ENCODE data around the gene ZNF20.
A peak's percentile ranks its signal among the peaks of the same experiment; 100 is the strongest.

ZNF20 gene
- total RNA-seq: 0 to 1.7 (median 0.72) reads per million in 9 experiments

DNA sequence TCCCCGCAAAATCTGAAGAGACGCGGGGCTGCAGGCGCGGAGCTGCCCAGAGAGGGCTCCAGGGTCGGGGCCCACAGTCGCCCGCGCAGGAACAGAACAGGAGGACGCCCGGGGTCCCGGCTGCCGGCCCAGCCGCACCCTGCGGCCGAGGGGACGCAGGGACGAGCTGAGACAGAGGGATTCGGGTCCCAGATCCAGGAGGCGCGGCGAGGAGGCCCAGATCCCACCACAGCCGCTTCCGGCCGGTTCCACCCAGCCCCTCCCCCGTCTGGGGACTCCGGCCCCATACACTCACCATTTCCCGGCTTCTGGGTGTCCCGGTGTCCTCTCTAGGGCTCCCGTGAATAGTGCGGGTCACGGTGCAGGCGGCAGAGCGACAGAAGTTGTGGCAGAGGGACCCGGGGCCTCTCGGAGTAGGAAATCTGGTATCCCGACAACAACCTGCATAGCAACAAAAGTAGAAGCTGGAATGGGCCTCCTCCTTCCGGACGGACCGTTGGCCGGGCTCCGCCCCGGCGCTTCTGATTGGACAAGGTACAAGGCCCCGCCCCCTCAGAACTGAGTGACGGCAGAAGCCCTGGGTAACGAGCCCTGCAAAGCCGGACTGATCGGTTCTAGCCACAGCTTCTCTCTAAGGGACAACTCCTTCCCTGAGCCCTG is at the start of gene ZNF20:
Gene ZNF20, minus strand, starts transcription at position 466 of the 660 bp plus-strand sequence. Its CDS starts 168 bp downstream, at position 298.
- peaks cover 32% of the 10 kb centered on the region for H3K36me3 Mint-ChIP-seq (ENCODE audit: insufficient read depth)
- no peaks in the 10 kb centered on the region for H3K9me3 Mint-ChIP-seq
- peak within 1 kb of the TSS; percentile 72 to 80 for H3K27ac Mint-ChIP-seq
- peak; percentile 93 for ATAC-seq (replicated peaks)
- H3K27me3 Mint-ChIP-seq: no peaks in the 10 kb centered on the region
- H3K4me1 Mint-ChIP-seq (ENCODE audit: low read depth in 2 of 2): peaks cover 23 to 27% of the 10 kb centered on the region in 2 donors
- peak within 1 kb of the TSS; percentile 88 to 95 for H3K4me3 Mint-ChIP-seq
- peak; percentile 80 to 85 (median 82) for DNase-seq

GRCh38 chr19:12187625-12188024 is 47.5 kb upstream of the ZNF20 start:
- Mint-ChIP-seq H3K4me1 (ENCODE audit: low read depth in 2 of 2) (peaks cover 0 to 3% of the 10 kb centered on the region in 2 donors), H3K27me3 (no peaks in the 10 kb centered on the region), H3K9me3 (peaks cover 0 to 2% of the 10 kb centered on the region in 2 donors), H3K27ac (no peak overlapping the region), H3K36me3 (ENCODE audit: insufficient read depth) (peaks cover 76% of the 10 kb centered on the region), H3K4me3 (no peak overlapping the region)
- DNase-seq (no peak), ATAC-seq (replicated peaks) (no peak)

DNA sequence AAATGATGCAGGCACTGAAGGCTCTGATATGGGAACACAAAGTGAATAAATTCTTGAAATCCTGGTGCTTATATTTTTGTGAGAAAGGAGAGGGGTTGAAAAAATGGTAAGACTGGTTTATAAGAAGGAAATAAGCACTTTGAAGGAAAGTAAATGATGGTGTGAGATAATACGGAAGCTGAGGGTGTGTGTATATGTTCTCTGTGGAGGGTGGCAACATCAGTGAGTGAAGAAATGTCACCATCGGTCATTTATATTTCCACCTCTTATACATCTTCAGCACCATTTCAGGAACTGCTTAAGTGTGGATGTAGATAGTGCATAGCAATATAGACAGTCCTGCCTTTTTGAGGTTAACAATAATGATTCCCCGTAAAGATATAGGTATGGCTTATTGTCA is 40.2 kb upstream of the ZNF20 start:
- Mint-ChIP-seq H3K27me3 (no peaks in the 10 kb centered on the region), H3K4me3 (peak overlapping the region in 1 of 2 donors; percentile 53), H3K9me3 (no peaks in the 10 kb centered on the region), H3K27ac (peak overlapping the region; percentile 58 to 60), H3K36me3 (ENCODE audit: insufficient read depth) (peaks cover 43% of the 10 kb centered on the region), H3K4me1 (ENCODE audit: low read depth in 2 of 2) (peaks cover 16 to 25% of the 10 kb centered on the region in 2 donors)
- ATAC-seq (replicated peaks): no peak
- no peak for DNase-seq

GRCh38 chr19:12166626-12167025 is 26.5 kb upstream of the ZNF20 start:
- peak overlapping the region in 1 of 2 donors; percentile 35 for H3K27ac Mint-ChIP-seq
- no peaks in the 10 kb centered on the region for H3K9me3 Mint-ChIP-seq
- peaks cover 46% of the 10 kb centered on the region for H3K36me3 Mint-ChIP-seq (ENCODE audit: insufficient read depth)
- ATAC-seq (replicated peaks): no peak
- H3K27me3 Mint-ChIP-seq: no peaks in the 10 kb centered on the region
- no peak overlapping the region for H3K4me3 Mint-ChIP-seq
- H3K4me1 Mint-ChIP-seq (ENCODE audit: low read depth in 2 of 2): peaks cover 29 to 43% of the 10 kb centered on the region in 2 donors
- DNase-seq: no peak

- no peak for ATAC-seq (replicated peaks)
- Mint-ChIP-seq H3K27ac (peak overlapping the region; percentile 99 to 100), H3K27me3 (no peaks in the 10 kb centered on the region), H3K4me3 (peak overlapping the region; percentile 100), H3K4me1 (ENCODE audit: low read depth in 2 of 2) (peaks cover 24 to 33% of the 10 kb centered on the region in 2 donors), H3K9me3 (no peaks in the 10 kb centered on the region), H3K36me3 (ENCODE audit: insufficient read depth) (peaks cover 26% of the 10 kb centered on the region)
- no peak for DNase-seq
Measured at GRCh38 chr19:12163826-12164225, 23.7 kb upstream of the ZNF20 start.

GRCh38 chr19:12162882-12163806 is 23.0 kb upstream of the ZNF20 start, which contains the start of gene ZNF136:
Gene ZNF136, plus strand, starts transcription at chr19:12163096. Its CDS starts 108 bp downstream, at chr19:12163204.
- H3K36me3 Mint-ChIP-seq (ENCODE audit: insufficient read depth): peaks cover 21% of the 10 kb centered on the region
- H3K27ac Mint-ChIP-seq: peak within 1 kb of the TSS; percentile 99 to 100
- peaks cover 24 to 33% of the 10 kb centered on the region in 2 donors for H3K4me1 Mint-ChIP-seq (ENCODE audit: low read depth in 2 of 2)
- DNase-seq: peak; percentile 88 to 91 (median 88)
- H3K27me3 Mint-ChIP-seq: no peaks in the 10 kb centered on the region
- H3K4me3 Mint-ChIP-seq: peak within 1 kb of the TSS; percentile 100
- H3K9me3 Mint-ChIP-seq: no peaks in the 10 kb centered on the region
- ATAC-seq (replicated peaks): peak; percentile 98

DNA sequence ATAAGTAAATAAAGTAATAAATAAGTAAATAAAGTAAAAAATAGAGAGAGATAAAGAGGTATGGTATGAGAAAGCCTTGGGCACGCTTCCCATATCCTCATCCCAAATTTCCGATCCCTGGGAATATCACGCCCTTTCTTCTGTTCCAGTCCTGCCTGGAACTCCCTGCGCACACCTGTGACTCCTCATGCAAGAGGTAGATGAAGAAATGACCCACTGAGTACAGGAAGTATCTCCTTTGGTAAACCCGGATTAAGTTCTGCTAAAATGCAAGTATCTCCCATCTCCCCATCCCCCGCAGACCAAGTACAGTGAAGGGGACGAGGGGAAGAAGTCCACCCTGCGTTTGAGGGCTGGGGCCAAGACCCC is 22.3 kb upstream of the ZNF20 start:
- ATAC-seq (replicated peaks): peak; percentile 4
- DNase-seq: no peak
- H3K36me3 Mint-ChIP-seq (ENCODE audit: insufficient read depth): peaks cover 16% of the 10 kb centered on the region
- H3K9me3 Mint-ChIP-seq: no peaks in the 10 kb centered on the region
- peak overlapping the region; percentile 100 for H3K4me3 Mint-ChIP-seq
- peak overlapping the region; percentile 99 to 100 for H3K27ac Mint-ChIP-seq
- no peaks in the 10 kb centered on the region for H3K27me3 Mint-ChIP-seq
- H3K4me1 Mint-ChIP-seq (ENCODE audit: low read depth in 2 of 2): peaks cover 24 to 33% of the 10 kb centered on the region in 2 donors

DNA sequence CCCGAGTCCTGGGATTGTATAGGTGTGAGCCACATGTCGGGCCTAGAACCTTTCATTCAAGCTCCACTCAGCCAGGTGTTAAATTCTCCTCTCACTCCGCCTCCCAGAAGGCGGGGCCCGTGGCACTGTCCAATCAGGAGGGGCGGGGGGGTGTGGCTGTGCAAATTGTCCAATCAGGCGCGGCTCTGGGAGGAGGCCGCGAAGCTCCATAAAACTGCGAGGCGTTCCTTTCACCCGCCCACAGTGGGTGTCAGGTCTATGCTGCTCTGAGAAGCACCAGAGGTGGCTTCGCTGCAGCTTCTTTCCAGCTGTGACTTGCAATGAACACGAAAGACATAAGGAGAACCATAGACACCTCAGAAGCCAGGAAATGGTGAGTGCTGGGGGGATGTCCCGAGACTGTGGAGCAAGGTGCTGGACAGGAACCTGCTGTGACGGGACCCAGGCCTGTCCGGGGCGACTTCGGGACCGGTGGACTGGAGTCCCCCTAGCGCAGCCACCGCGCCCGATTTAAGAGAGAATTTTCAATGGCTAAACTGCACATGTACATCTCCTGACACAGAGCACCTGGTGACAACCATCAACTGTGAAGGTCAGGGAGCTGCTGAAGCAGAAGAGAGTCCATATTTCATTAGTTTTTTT is 19.7 kb upstream of the ZNF20 start:
- ATAC-seq (replicated peaks): no peak
- Mint-ChIP-seq H3K4me3 (no peak overlapping the region), H3K27ac (no peak overlapping the region), H3K4me1 (ENCODE audit: low read depth in 2 of 2) (peaks cover 18 to 31% of the 10 kb centered on the region in 2 donors), H3K36me3 (ENCODE audit: insufficient read depth) (peaks cover 14% of the 10 kb centered on the region), H3K9me3 (no peaks in the 10 kb centered on the region), H3K27me3 (peaks cover 0 to 10% of the 10 kb centered on the region in 2 donors)
- no peak for DNase-seq

- Mint-ChIP-seq H3K9me3 (no peaks in the 10 kb centered on the region), H3K36me3 (ENCODE audit: insufficient read depth) (no peaks in the 10 kb centered on the region), H3K27ac (peak within 1 kb of the TSS; percentile 68 to 92), H3K4me3 (peak within 1 kb of the TSS; percentile 85), H3K27me3 (peaks cover 4 to 21% of the 10 kb centered on the region in 2 donors), H3K4me1 (ENCODE audit: low read depth in 2 of 2) (peaks cover 4 to 14% of the 10 kb centered on the region in 2 donors)
- ATAC-seq (replicated peaks): peak; percentile 44
- DNase-seq: peak in 1 of 3 experiments; percentile 3
Measured at GRCh38 chr19:12156223-12157058, 16.3 kb upstream of the ZNF20 start, which contains the start of gene ZNF625. Gene ZNF625, minus strand, starts transcription at chr19:12156734. Its CDS starts 176 bp downstream, at chr19:12156558.

GRCh38 chr19:12155324-12155860 is 15.2 kb upstream of the ZNF20 start:
- Mint-ChIP-seq H3K4me1 (ENCODE audit: low read depth in 2 of 2) (peaks cover 4 to 14% of the 10 kb centered on the region in 2 donors), H3K27me3 (peaks cover 4 to 21% of the 10 kb centered on the region in 2 donors), H3K27ac (no peak overlapping the region), H3K9me3 (no peaks in the 10 kb centered on the region), H3K4me3 (peak overlapping the region; percentile 85), H3K36me3 (ENCODE audit: insufficient read depth) (no peaks in the 10 kb centered on the region)
- DNase-seq (no peak), ATAC-seq (replicated peaks) (no peak)

DNA sequence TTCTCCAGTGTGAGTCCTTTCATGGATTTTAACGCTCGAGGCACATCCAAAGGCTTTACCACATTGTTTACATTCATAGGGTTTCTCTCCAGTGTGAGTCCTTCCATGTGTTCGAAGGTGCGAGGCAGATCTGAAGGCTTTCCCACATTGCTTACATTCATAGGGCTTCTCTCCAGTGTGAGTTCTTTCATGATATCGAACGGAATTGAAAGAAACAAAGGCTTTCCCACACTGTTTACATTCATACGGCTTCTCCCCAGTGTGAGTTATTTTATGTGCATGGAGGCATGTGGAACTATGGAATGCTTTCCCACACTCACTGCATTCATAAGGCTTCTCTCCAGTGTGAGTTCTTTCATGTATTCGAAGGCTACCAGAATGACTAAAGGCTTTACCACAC is 5.2 kb upstream of the ZNF20 start:
- Mint-ChIP-seq H3K27me3 (peaks cover 0 to 8% of the 10 kb centered on the region in 2 donors), H3K27ac (no peak overlapping the region), H3K9me3 (no peaks in the 10 kb centered on the region), H3K4me3 (no peak overlapping the region), H3K36me3 (ENCODE audit: insufficient read depth) (peaks cover 17% of the 10 kb centered on the region), H3K4me1 (ENCODE audit: low read depth in 2 of 2) (peaks cover 11% of the 10 kb centered on the region in 2 donors)
- ATAC-seq (replicated peaks): no peak
- no peak for DNase-seq

DNA sequence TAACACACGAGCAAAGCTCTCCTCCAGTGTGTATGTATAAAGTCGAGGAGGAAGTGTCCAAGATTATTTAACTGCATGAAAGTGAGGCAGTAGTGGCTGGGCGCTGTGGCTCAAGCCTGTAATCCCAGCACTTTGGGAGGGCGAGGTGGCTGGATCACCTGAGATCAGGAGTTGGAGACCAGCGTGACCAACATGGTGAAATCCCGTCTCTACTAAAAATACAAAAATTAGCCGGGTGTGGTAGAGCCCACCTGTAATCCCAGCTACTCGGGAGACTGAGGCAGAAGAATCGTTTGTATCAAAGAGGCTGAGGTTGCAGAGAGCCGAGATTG is 1.2 kb upstream of the ZNF20 start:
- H3K9me3 Mint-ChIP-seq: no peaks in the 10 kb centered on the region
- ATAC-seq (replicated peaks): no peak
- H3K36me3 Mint-ChIP-seq (ENCODE audit: insufficient read depth): peaks cover 19% of the 10 kb centered on the region
- H3K27ac Mint-ChIP-seq: peak overlapping the region in 1 of 2 donors; percentile 80
- DNase-seq: no peak
- peak overlapping the region; percentile 88 to 95 for H3K4me3 Mint-ChIP-seq
- H3K27me3 Mint-ChIP-seq: no peaks in the 10 kb centered on the region
- H3K4me1 Mint-ChIP-seq (ENCODE audit: low read depth in 2 of 2): peaks cover 23 to 27% of the 10 kb centered on the region in 2 donors
